ENCODE results near the gene PPFIA4.
A peak's percentile ranks its signal among the peaks of the same experiment; 100 is the strongest.

- TF ChIP-seq CTCF (conservative IDR thresholded peaks at IDR 0.05 in 1 of 2, IDR thresholded peaks at IDR 0.05 in 1 of 2; ENCODE audit: extremely low read depth in 1 of 2, insufficient read depth in 1 of 2, low read depth in 1 of 2, low read length in 2 of 2) (peak; percentile 92 to 96), EZH2 (IDR thresholded peaks at IDR 0.05; ENCODE audit: borderline replicate concordance, low read length) (no peak)
Measured at GRCh38 chr1:203038891-203039608, 12.8 kb downstream of the PPFIA4 start.

All from mammary epithelial cell (primary cell).